ENCODE measurements around the gene ZNF485.

ZNF485 gene

DNA sequence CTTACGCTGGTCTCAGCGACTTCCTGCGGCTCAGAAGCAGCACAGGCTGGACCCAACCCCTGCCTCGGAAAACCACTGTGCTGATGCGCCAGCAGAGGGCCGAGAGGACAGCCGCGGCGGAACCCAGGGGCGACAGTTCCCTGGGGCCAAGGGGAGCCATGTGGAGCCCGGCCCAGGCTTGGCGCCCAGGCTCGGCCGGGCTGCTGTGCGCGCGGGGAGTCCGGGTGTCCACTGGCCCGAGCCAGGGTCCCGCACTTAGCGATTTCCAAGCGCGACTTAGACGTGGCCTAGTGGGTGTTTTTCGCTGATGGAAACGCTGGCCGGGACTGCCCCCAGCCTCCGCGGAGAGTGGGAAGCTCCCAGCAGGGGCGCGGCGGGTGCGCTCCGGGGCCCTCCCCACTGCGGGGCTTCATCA lies 61.1 kb downstream of the ZNF485 start:
- Mint-ChIP-seq H3K4me3 (no peak overlapping the region), H3K36me3 (ENCODE audit: low read depth) (no peaks in the 10 kb centered on the region), H3K27me3 (ENCODE audit: low read depth) (peaks cover 37% of the 10 kb centered on the region), H3K4me1 (ENCODE audit: low read depth) (peaks cover 3% of the 10 kb centered on the region), H3K9me3 (no peaks in the 10 kb centered on the region), H3K27ac (no peak overlapping the region)
- no peak for DNase-seq (ENCODE audit: low spot score)
